AG09309 (cell line): Measurements from ENCODE around the gene TNS1.

ENCODE experiments used
- DNase-seq: peaks from one replicate; pipeline ENCODE4 v3.0.0-alpha.2; 2010; ENCODE audit warnings: low read depth
- H3K4me3 ChIP-seq: 2 replicates; pipeline ENCODE4 v1.5.1; 2011; ENCODE audit warnings: mild to moderate bottlenecking, low read depth, low read length, moderate library complexity; ENCODE audit not compliant: control insufficient read depth
- CTCF ChIP-seq: IDR thresholded peaks from 2 replicates; pipeline ENCODE4 v1.5.1; 2011; ENCODE audit warnings: mild to moderate bottlenecking, low read depth, low read length, inconsistent platforms; ENCODE audit not compliant: insufficient read depth, control insufficient read depth; ENCODE audit errors: missing control alignments

TNS1 gene

DNA sequence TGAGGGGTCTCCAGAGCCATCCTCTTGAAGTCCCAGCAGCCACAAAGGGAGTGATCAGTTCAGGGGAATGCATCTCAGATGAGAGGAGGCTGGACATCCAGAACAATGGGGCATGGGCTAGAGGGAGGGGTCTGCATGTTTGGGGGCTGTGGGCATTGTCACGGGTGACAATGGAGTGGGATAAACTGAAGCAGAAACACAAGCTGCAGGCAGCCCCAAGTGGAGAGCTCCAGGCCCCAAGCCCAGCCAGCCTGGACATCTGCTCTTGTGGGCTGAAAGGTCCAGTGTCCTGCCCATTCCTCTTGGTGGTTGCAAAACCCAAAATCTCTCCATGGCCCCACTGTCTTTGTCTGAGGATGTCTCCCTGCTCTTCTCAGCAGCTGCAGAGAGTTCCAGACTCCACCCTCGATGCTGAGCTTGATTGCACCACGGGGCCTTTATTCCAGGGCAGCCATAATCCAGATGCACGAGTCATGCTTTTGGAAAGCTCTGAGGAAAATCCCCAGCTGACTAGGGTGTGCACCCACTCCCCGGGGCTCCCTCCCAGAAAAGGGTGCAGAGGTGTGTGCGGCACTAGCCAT lies 149.4 kb downstream of the TNS1 start:
- DNase-seq: peak; percentile 46
- TF ChIP-seq CTCF: no peak
- no peak overlapping the region for H3K4me3 ChIP-seq

DNA sequence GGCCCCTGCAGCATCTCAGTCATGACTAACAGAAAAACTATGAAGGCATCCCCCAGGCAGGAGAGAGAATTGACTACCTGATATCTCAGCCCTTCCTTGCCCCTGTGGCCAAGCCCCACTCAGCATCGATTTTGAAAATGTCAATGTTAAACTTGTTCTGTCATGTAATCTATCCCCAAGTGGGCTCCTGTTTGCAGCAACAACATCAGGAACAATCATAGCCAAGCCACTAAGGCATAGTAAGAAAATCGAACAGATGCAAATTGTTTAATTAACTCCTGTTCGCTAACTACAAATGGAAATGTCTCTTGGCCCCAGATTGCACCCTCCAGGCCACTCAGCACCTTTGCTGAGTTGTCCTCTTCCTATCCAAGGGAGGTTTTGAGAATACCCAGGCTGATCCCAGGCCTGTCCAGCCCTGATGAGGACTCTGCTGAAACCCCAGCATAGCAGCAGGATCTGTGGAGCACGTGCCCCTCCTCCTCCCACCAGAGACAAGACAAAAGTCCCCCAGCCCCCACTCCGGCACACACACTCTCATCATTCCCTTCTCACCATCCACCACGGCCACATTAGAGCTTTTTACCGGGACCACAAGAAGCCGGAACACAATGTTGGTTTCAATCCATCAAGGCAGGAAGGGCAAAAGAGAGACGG lies 150.1 kb downstream of the TNS1 start:
- DNase-seq: no peak
- no peak for TF ChIP-seq CTCF
- no peak overlapping the region for H3K4me3 ChIP-seq

DNA sequence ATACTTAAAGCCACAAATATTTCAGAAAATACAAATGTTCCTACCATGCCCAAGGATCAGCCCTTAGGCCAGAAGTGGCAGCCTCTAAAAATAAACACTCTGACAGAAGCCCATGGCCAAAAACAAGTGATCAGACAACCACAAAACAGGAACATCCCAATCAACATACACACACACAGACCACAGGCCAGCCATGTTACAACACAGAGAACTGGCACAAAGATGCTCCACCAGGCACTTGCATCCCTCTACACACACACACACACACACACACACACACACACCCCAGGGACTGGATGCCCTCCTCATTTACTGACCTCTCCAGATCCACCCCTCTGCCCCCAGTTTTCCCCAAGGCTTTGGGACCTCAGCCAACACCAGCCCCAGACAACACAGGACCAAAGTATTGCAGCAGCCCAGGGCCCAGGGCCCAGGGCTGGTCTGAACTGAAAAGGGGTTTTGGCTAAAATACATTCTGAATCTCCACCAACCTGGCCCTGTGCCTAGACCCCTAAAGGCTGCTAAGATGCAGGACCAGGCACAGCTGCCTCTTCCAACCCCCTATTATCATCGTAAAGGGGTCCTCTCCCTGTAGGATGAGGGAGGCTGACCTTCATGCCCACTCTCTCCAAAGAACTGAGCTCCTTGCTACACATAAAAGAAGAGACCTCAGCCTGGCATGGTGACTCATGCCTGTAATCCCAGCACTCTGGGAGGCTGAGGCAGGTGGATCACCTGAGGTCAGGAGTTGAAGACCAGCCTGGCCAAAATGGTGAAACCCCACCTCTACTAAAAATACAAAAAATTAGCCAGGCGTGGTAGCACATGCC lies 151.4 kb downstream of the TNS1 start:
- H3K4me3 ChIP-seq: no peak overlapping the region
- DNase-seq: peak; percentile 69
- TF ChIP-seq CTCF: no peak

GRCh38 chr2:217849154-217849975 lies 153.4 kb downstream of the TNS1 start:
- DNase-seq: peak; percentile 11
- no peak for TF ChIP-seq CTCF
- H3K4me3 ChIP-seq: no peak overlapping the region

- DNase-seq: no peak
- TF ChIP-seq CTCF: no peak
- no peak overlapping the region for H3K4me3 ChIP-seq
These were observed 154.3 kb downstream of the TNS1 start for GRCh38 chr2:217848351-217848957.
